ENCODE data around the gene HDAC4.

HDAC4 gene

DNA sequence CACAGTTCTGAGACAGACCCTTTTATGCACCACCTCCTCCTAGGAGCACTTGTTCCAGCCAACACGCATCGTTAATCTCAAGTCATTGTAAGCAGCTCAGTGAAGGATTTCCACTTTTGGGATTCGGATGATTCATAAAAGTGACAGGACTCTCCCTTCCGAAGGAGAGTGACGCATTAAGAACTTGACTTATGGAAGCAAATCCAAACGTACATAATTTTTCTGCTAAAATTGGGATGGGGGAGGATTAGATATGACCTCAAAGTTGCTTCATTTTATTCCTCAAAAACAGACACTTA is 387.2 kb downstream of the HDAC4 start:
- no peak for DNase-seq (ENCODE audit: low read depth)
- TF ChIP-seq CTCF (IDR thresholded peaks at IDR 0.05; ENCODE audit: control insufficient read depth, insufficient read depth, low read depth, low read length, missing control alignments), result no peak

GRCh38 chr2:239012936-239013677 is 387.7 kb downstream of the HDAC4 start:
- H3K4me3 ChIP-seq (ENCODE audit: control insufficient read depth, low read depth, low read length), result no peak overlapping the region
- DNase-seq (ENCODE audit: low read depth), result no peak
- no peak for TF ChIP-seq CTCF (IDR thresholded peaks at IDR 0.05; ENCODE audit: control insufficient read depth, insufficient read depth, low read depth, low read length, missing control alignments)

More for the DNA sequence above, 387.2 kb downstream of the HDAC4 start:
- no peak overlapping the region for H3K4me3 ChIP-seq (ENCODE audit: control insufficient read depth, low read depth, low read length)

GRCh38 chr2:239012228-239012627 is 388.6 kb downstream of the HDAC4 start:
- DNase-seq (ENCODE audit: low read depth), result no peak
- H3K4me3 ChIP-seq (ENCODE audit: control insufficient read depth, low read depth, low read length), result no peak overlapping the region
- no peak for TF ChIP-seq CTCF (IDR thresholded peaks at IDR 0.05; ENCODE audit: control insufficient read depth, insufficient read depth, low read depth, low read length, missing control alignments)

DNA sequence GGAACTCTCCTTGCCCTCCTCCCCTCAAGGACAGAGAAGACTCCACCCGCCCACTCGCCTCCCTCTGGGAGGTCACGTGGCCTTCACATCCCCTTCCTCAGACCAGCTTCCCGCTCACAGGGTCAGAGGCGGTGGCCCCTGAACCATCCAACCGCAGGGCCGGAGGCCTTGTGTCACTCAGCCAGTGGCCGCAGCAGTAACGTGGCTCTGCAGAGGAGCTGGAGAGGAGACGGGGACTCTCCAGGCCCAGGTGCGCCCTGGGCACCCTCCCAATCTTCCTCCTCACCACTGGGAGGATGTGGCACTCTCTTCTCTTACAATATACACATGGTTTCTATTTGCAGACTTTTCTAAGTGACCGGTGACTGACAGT is 391.2 kb downstream of the HDAC4 start:
- DNase-seq (ENCODE audit: low read depth), result no peak
- H3K4me3 ChIP-seq (ENCODE audit: control insufficient read depth, low read depth, low read length), result no peak overlapping the region

GRCh38 chr2:239008677-239009588 is 391.9 kb downstream of the HDAC4 start:
- TF ChIP-seq CTCF (IDR thresholded peaks at IDR 0.05; ENCODE audit: control insufficient read depth, insufficient read depth, low read depth, low read length, missing control alignments), result no peak
- H3K4me3 ChIP-seq (ENCODE audit: control insufficient read depth, low read depth, low read length), result no peak overlapping the region
- no peak for DNase-seq (ENCODE audit: low read depth)

More for the DNA sequence above, 391.2 kb downstream of the HDAC4 start:
- no peak for TF ChIP-seq CTCF (IDR thresholded peaks at IDR 0.05; ENCODE audit: control insufficient read depth, insufficient read depth, low read depth, low read length, missing control alignments)

DNA sequence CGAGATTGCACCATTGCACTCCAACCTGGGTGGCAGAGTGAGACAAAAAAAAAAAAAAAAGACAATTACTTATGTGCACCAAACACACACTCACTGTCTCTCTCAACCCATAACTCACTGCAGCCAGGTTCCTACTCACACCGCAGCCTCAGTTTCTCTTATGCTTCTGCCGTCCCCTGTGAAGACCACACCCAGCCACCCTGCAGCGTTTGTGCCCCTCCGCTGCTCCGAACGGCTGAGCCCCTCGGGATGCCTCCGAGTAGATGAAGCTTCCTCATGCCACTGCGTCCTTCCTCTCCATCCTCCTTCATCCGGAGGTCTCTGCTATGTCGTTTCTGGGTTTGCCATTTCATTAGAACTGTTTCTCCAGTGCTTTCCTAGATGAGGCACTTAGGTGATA is 392.8 kb downstream of the HDAC4 start:
- no peak for TF ChIP-seq CTCF (IDR thresholded peaks at IDR 0.05; ENCODE audit: control insufficient read depth, insufficient read depth, low read depth, low read length, missing control alignments)
- no peak for DNase-seq (ENCODE audit: low read depth)
- no peak overlapping the region for H3K4me3 ChIP-seq (ENCODE audit: control insufficient read depth, low read depth, low read length)

Data from AG09309 (cell line).